Keratinocyte (primary cell): ENCODE results near the gene AHNAK.

Source experiments
- EZH2 ChIP-seq: IDR thresholded peaks from one replicate; pipeline ENCODE4 v1.6.1; 2012; ENCODE audit warnings: inconsistent platforms, mild to moderate bottlenecking, low read length, moderate library complexity
- TF ChIP-seq, protein P1 (sequence below), 3 experiments: IDR thresholded peaks in 1 of 3; conservative IDR thresholded peaks in 1 of 3; optimal IDR thresholded peaks in 1 of 3; 2 replicates in 2 of 3; 3 replicates in 1 of 3; pipeline versions ENCODE3 to v1.5.1; 2011; ENCODE audit warnings: low read length in 3 of 3, mild to moderate bottlenecking in 3 of 3, moderate library complexity in 2 of 3, control low read depth in 1 of 3, inconsistent platforms in 1 of 3; ENCODE audit not compliant: insufficient read depth in 2 of 3; ENCODE audit errors: extremely low read depth in 1 of 3

GRCh38 chr11:62458212-62459002, 88.2 kb downstream of the AHNAK start:
- TF ChIP-seq, protein P1, sequence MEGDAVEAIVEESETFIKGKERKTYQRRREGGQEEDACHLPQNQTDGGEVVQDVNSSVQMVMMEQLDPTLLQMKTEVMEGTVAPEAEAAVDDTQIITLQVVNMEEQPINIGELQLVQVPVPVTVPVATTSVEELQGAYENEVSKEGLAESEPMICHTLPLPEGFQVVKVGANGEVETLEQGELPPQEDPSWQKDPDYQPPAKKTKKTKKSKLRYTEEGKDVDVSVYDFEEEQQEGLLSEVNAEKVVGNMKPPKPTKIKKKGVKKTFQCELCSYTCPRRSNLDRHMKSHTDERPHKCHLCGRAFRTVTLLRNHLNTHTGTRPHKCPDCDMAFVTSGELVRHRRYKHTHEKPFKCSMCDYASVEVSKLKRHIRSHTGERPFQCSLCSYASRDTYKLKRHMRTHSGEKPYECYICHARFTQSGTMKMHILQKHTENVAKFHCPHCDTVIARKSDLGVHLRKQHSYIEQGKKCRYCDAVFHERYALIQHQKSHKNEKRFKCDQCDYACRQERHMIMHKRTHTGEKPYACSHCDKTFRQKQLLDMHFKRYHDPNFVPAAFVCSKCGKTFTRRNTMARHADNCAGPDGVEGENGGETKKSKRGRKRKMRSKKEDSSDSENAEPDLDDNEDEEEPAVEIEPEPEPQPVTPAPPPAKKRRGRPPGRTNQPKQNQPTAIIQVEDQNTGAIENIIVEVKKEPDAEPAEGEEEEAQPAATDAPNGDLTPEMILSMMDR (optimal IDR thresholded peaks at IDR 0.05 in 1 of 3, IDR thresholded peaks at IDR 0.05 in 1 of 3, conservative IDR thresholded peaks at IDR 0.05 in 1 of 3; ENCODE audit: extremely low read depth in 1 of 3, insufficient read depth in 2 of 3, low read length in 3 of 3) = no peak
- no peak for TF ChIP-seq EZH2
